HepG2 (cell line): ENCODE measurements around the gene C9orf40. TPM values are rescaled to one million over a fixed set of nuclear protein-coding genes. Genes with fewer than 3 reads are reported as not detected.

Source experiments
- KLF13 ChIP-seq: sonication (generic); formaldehyde crosslinking; IDR thresholded peaks from 2 replicates; pipeline ENCODE4 v1.4.0; 2020; ENCODE audit warnings: mild to moderate bottlenecking, missing genetic modification reagents
- TOE1 ChIP-seq: sonication (generic); formaldehyde crosslinking; IDR thresholded peaks from 2 replicates; pipeline ENCODE4 v1.4.0; 2020; ENCODE audit warnings: mild to moderate bottlenecking, missing genetic modification reagents
- ZNF10 ChIP-seq: sonication (generic); formaldehyde crosslinking; IDR thresholded peaks from 2 replicates; pipeline ENCODE4 v1.4.0; 2020; ENCODE audit warnings: mild to moderate bottlenecking, low read depth, missing genetic modification reagents, borderline replicate concordance
- ZNF382 ChIP-seq: sonication (generic); formaldehyde crosslinking; IDR thresholded peaks from 2 replicates; pipeline ENCODE4 v1.5.0; 2020; ENCODE audit warnings: missing genetic modification reagents, mild to moderate bottlenecking, borderline replicate concordance
- polyA plus RNA-seq, 8 experiments: library from polyadenylated mRNA; depleted of rRNA in 3 of 8; stranded (reverse) in 7 of 8; unstranded in 1 of 8; fragments of >200 nt; fragmentation: Illumina TruSeq in 4 of 8; extraction: Trizol in 4 of 8; gene quantifications; 2 replicates each; pipeline versions ENCODE4 v1.2.1 to v1.2.3, GENCODE V29; 2011 to 2016; ENCODE audit warnings: low read depth in 4 of 8, missing spikeins in 1 of 8, mixed read lengths in 1 of 8; ENCODE audit not compliant: insufficient read depth in 1 of 8
- total RNA-seq, 5 experiments: library from RNA; depleted of rRNA; stranded (reverse); fragments of >200 nt; fragmentation: Illumina TruSeq; extraction: Trizol; gene quantifications; 2 replicates each; pipeline ENCODE4 v1.2.3, GENCODE V29; 2016; ENCODE audit warnings: low read depth in 1 of 5
- TF ChIP-seq, protein P1 (sequence below): sonication (generic); formaldehyde crosslinking; IDR thresholded peaks from 2 replicates; pipeline ENCODE4 v1.4.0; 2020; ENCODE audit warnings: missing genetic modification reagents
- TF ChIP-seq, protein P2 (sequence below), 2 experiments: sonication (generic) in 1 of 2; formaldehyde crosslinking in 1 of 2; IDR thresholded peaks; 2 replicates each; pipeline versions ENCODE4 v1.4.0 to v1.6.1; 2016 to 2020; ENCODE audit warnings: borderline replicate concordance in 1 of 2, low read depth in 1 of 2, mild to moderate bottlenecking in 1 of 2, missing genetic modification reagents in 1 of 2
- TF ChIP-seq, protein P3 (sequence below): sonication (generic); formaldehyde crosslinking; IDR thresholded peaks from 2 replicates; pipeline ENCODE4 v1.4.0; 2020; ENCODE audit warnings: missing genetic modification reagents, borderline replicate concordance
- TF ChIP-seq, protein P4 (sequence below): sonication (generic); formaldehyde crosslinking; IDR thresholded peaks from 2 replicates; pipeline ENCODE4 v1.5.0; 2020; ENCODE audit warnings: mild to moderate bottlenecking, missing genetic modification reagents, borderline replicate concordance

The C9orf40 gene
- total and polyA plus RNA-seq, 2 of the 13 experiments (the other 11 are each of a cell fraction or from before 2014, with no cell fraction given) = 3.0 to 13.5 TPM

DNA sequence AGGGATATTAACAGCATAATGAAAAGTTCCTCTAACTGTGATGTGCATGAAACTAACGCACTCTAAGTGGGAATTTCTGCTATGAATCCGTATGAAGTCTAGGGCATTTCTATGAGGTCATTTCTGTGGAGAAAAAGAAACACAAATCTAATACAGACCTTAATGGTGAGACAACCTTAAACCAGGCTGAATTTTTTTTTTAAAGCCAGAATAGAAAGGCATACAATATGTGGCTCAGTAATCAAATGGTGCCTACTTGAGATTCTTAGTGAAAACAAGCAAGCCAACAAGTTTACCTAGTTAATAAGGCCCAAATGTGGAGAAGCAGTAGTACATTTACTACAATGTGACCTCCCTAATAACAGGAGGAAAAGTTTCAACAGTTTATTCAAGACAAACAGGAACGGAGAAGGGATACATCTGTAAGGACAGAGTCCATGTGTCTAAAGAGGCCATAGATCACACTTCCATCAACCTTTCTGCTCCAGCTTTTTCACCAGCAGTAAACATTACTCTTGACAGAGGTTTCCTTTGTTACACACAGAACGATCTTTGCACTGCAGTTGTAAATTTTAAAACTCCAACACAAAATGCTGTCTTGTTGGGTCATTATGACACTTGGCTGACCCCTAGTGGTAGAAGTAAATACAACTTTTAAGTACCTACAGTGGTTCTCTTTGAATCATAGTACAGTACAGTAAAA is 49.2 kb upstream of the C9orf40 start (continued):
- TF ChIP-seq, protein P1, sequence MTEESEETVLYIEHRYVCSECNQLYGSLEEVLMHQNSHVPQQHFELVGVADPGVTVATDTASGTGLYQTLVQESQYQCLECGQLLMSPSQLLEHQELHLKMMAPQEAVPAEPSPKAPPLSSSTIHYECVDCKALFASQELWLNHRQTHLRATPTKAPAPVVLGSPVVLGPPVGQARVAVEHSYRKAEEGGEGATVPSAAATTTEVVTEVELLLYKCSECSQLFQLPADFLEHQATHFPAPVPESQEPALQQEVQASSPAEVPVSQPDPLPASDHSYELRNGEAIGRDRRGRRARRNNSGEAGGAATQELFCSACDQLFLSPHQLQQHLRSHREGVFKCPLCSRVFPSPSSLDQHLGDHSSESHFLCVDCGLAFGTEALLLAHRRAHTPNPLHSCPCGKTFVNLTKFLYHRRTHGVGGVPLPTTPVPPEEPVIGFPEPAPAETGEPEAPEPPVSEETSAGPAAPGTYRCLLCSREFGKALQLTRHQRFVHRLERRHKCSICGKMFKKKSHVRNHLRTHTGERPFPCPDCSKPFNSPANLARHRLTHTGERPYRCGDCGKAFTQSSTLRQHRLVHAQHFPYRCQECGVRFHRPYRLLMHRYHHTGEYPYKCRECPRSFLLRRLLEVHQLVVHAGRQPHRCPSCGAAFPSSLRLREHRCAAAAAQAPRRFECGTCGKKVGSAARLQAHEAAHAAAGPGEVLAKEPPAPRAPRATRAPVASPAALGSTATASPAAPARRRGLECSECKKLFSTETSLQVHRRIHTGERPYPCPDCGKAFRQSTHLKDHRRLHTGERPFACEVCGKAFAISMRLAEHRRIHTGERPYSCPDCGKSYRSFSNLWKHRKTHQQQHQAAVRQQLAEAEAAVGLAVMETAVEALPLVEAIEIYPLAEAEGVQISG (CRISPR knock-in tag) = no peak
- TF ChIP-seq, protein P2, sequence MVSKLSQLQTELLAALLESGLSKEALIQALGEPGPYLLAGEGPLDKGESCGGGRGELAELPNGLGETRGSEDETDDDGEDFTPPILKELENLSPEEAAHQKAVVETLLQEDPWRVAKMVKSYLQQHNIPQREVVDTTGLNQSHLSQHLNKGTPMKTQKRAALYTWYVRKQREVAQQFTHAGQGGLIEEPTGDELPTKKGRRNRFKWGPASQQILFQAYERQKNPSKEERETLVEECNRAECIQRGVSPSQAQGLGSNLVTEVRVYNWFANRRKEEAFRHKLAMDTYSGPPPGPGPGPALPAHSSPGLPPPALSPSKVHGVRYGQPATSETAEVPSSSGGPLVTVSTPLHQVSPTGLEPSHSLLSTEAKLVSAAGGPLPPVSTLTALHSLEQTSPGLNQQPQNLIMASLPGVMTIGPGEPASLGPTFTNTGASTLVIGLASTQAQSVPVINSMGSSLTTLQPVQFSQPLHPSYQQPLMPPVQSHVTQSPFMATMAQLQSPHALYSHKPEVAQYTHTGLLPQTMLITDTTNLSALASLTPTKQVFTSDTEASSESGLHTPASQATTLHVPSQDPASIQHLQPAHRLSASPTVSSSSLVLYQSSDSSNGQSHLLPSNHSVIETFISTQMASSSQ (IDR thresholded peaks at IDR 0.05; ENCODE audit: low read depth) = peak; percentile 55; the same call in 1 of the 2 replicates
- TF ChIP-seq, protein P2 (CRISPR knock-in tag; IDR thresholded peaks at IDR 0.05; ENCODE audit: borderline replicate concordance) = 0 out of 2 replicates have a peak, but pooled peaks have one; percentile 38
- TF ChIP-seq, protein P3, sequence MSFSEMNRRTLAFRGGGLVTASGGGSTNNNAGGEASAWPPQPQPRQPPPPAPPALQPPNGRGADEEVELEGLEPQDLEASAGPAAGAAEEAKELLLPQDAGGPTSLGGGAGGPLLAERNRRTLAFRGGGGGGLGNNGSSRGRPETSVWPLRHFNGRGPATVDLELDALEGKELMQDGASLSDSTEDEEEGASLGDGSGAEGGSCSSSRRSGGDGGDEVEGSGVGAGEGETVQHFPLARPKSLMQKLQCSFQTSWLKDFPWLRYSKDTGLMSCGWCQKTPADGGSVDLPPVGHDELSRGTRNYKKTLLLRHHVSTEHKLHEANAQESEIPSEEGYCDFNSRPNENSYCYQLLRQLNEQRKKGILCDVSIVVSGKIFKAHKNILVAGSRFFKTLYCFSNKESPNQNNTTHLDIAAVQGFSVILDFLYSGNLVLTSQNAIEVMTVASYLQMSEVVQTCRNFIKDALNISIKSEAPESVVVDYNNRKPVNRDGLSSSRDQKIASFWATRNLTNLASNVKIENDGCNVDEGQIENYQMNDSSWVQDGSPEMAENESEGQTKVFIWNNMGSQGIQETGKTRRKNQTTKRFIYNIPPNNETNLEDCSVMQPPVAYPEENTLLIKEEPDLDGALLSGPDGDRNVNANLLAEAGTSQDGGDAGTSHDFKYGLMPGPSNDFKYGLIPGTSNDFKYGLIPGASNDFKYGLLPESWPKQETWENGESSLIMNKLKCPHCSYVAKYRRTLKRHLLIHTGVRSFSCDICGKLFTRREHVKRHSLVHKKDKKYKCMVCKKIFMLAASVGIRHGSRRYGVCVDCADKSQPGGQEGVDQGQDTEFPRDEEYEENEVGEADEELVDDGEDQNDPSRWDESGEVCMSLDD = no peak
- TF ChIP-seq TOE1 (no peak), ZNF10 (CRISPR knock-in tag) (no peak), ZNF382 (CRISPR knock-in tag) (no peak), KLF13 (no peak)
- TF ChIP-seq, protein P4, sequence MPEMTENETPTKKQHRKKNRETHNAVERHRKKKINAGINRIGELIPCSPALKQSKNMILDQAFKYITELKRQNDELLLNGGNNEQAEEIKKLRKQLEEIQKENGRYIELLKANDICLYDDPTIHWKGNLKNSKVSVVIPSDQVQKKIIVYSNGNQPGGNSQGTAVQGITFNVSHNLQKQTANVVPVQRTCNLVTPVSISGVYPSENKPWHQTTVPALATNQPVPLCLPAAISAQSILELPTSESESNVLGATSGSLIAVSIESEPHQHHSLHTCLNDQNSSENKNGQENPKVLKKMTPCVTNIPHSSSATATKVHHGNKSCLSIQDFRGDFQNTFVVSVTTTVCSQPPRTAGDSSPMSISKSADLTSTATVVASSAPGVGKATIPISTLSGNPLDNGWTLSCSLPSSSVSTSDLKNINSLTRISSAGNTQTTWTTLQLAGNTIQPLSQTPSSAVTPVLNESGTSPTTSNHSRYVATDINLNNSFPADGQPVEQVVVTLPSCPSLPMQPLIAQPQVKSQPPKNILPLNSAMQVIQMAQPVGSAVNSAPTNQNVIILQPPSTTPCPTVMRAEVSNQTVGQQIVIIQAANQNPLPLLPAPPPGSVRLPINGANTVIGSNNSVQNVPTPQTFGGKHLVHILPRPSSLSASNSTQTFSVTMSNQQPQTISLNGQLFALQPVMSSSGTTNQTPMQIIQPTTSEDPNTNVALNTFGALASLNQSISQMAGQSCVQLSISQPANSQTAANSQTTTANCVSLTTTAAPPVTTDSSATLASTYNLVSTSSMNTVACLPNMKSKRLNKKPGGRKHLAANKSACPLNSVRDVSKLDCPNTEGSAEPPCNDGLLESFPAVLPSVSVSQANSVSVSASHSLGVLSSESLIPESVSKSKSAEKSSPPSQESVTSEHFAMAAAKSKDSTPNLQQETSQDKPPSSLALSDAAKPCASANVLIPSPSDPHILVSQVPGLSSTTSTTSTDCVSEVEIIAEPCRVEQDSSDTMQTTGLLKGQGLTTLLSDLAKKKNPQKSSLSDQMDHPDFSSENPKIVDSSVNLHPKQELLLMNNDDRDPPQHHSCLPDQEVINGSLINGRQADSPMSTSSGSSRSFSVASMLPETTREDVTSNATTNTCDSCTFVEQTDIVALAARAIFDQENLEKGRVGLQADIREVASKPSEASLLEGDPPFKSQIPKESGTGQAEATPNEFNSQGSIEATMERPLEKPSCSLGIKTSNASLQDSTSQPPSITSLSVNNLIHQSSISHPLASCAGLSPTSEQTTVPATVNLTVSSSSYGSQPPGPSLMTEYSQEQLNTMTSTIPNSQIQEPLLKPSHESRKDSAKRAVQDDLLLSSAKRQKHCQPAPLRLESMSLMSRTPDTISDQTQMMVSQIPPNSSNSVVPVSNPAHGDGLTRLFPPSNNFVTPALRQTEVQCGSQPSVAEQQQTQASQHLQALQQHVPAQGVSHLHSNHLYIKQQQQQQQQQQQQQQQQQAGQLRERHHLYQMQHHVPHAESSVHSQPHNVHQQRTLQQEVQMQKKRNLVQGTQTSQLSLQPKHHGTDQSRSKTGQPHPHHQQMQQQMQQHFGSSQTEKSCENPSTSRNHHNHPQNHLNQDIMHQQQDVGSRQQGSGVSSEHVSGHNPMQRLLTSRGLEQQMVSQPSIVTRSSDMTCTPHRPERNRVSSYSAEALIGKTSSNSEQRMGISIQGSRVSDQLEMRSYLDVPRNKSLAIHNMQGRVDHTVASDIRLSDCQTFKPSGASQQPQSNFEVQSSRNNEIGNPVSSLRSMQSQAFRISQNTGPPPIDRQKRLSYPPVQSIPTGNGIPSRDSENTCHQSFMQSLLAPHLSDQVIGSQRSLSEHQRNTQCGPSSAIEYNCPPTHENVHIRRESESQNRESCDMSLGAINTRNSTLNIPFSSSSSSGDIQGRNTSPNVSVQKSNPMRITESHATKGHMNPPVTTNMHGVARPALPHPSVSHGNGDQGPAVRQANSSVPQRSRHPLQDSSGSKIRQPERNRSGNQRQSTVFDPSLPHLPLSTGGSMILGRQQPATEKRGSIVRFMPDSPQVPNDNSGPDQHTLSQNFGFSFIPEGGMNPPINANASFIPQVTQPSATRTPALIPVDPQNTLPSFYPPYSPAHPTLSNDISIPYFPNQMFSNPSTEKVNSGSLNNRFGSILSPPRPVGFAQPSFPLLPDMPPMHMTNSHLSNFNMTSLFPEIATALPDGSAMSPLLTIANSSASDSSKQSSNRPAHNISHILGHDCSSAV = no peak
